Peyer's patch (tissue), 4 donors: Measurements from ENCODE around the gene RAB15.

Experiments
- POLR2A ChIP-seq, 2 donors: fragments of 450-650 bp; IDR thresholded peaks; one replicate each; pipeline ENCODE4 v1.5.1; 2017; ENCODE audit warnings: antibody characterized with exemption in 2 of 2, mild to moderate bottlenecking in 2 of 2, moderate library complexity in 2 of 2
- TF ChIP-seq, protein P1 (sequence below), 6 experiments: fragments of 450-650 bp in 4 of 6; fragments of 200-600 bp in 2 of 6; sonication (generic) in 1 of 6; IDR thresholded peaks; one replicate each; pipeline ENCODE4 v1.5.1; 2017 to 2019; ENCODE audit warnings: antibody characterized with exemption in 6 of 6, mild to moderate bottlenecking in 3 of 6, moderate library complexity in 1 of 6

DNA sequence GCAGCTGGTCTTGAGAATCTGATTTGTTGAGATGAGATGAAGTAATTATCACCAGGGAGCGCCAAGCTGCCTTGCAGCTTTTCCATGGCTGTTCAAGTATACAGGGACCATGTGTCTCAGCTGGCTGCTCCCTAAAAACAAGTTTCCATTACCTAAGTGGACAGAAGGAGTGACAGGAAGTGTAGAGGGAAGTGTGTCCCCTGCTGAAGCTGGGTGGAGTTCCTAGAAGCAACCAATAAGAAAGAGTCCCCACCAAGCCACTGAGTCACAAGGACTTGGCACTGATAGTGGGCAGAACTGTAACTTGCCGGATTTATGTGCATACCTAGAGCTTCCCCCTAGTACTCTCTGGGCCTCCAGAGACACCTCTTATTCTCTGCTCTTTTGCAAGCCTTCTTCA is 28.1 kb downstream of the RAB15 start:
- no peak for TF ChIP-seq POLR2A (IDR thresholded peaks at IDR 0.05)
- TF ChIP-seq, protein P1, sequence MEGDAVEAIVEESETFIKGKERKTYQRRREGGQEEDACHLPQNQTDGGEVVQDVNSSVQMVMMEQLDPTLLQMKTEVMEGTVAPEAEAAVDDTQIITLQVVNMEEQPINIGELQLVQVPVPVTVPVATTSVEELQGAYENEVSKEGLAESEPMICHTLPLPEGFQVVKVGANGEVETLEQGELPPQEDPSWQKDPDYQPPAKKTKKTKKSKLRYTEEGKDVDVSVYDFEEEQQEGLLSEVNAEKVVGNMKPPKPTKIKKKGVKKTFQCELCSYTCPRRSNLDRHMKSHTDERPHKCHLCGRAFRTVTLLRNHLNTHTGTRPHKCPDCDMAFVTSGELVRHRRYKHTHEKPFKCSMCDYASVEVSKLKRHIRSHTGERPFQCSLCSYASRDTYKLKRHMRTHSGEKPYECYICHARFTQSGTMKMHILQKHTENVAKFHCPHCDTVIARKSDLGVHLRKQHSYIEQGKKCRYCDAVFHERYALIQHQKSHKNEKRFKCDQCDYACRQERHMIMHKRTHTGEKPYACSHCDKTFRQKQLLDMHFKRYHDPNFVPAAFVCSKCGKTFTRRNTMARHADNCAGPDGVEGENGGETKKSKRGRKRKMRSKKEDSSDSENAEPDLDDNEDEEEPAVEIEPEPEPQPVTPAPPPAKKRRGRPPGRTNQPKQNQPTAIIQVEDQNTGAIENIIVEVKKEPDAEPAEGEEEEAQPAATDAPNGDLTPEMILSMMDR (IDR thresholded peaks at IDR 0.05) = no peak
